Kidney epithelial cell (primary cell): Measurements from ENCODE around the gene INPP5E. TPM values are rescaled to one million over a fixed set of nuclear protein-coding genes. Genes with fewer than 3 reads are reported as not detected.

ENCODE experiments used
- DNase-seq: peaks from one replicate; pipeline ENCODE4 v3.0.0-alpha.2; 2010; ENCODE audit warnings: low read depth
- H3K27me3 ChIP-seq: 2 replicates; pipeline ENCODE4 v1.6.0; 2011; ENCODE audit warnings: low read length; ENCODE audit not compliant: control insufficient read depth, insufficient read depth
- H3K36me3 ChIP-seq: 2 replicates; pipeline ENCODE4 v1.5.1; 2011; ENCODE audit warnings: low read length; ENCODE audit not compliant: control insufficient read depth, insufficient read depth
- H3K4me3 ChIP-seq: 2 replicates; pipeline ENCODE4 v1.5.1; 2011; ENCODE audit warnings: low read depth, mild to moderate bottlenecking, control low read depth, low read length
- CTCF ChIP-seq: IDR thresholded peaks from 2 replicates; pipeline ENCODE4 v1.5.1; 2011; ENCODE audit warnings: mild to moderate bottlenecking, moderate library complexity, low read length, control low read depth, inconsistent platforms; ENCODE audit not compliant: insufficient read depth, poor library complexity, severe bottlenecking
- total RNA-seq: library from RNA; depleted of rRNA; stranded (reverse); fragments of >200 nt; gene quantifications from 2 replicates; pipeline ENCODE4 v1.2.3, GENCODE V29; 2015

The INPP5E gene
- total RNA-seq, 1 donor from 2014 or later: 14.5 TPM

DNA sequence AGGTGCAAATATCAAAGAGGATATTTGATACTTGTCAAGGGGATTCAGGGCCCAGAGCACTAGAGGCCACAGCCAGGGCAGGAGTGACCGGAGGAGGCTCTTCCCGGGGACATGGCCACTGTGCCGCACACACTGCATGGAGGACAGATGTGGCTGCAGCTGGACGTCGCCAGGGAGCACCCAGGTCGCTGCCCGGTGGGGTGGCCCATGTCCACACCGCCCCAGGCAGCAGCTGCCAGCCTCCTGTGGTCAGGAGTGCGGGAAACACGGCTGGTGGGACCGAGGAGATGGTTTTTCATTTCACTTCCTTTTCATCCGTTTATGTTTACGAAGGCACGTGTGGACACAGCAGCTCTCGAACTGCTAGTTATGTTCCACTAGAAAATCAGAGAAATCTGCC lies 28.1 kb upstream of the INPP5E start:
- no peak for DNase-seq
- TF ChIP-seq CTCF: no peak
- H3K27me3 ChIP-seq: no peaks in the 10 kb centered on the region
- H3K4me3 ChIP-seq: no peak overlapping the region
- H3K36me3 ChIP-seq: peaks cover 9% of the 10 kb centered on the region

DNA sequence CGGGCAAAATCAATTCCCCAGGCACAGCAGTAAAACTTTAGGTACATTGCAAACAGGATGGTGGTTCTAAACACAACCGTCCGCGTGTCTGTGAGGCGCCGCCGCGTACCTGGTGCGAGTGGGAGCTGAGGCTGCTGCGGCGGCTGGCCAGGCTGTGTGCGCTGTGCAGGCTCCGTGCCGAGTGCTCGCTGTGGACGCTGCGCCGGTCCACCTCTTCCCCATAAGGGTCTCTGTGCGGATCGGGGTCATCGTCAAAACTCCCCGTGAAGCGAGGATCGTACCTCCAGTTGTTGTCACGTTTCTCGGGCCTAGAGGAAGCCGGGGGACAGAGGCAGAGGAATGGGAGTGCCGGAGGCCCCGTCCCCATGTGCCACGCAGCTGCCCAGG lies 26.5 kb upstream of the INPP5E start:
- peaks cover 9% of the 10 kb centered on the region for H3K36me3 ChIP-seq
- H3K4me3 ChIP-seq: no peak overlapping the region
- H3K27me3 ChIP-seq: no peaks in the 10 kb centered on the region
- DNase-seq: no peak
- TF ChIP-seq CTCF: no peak

DNA sequence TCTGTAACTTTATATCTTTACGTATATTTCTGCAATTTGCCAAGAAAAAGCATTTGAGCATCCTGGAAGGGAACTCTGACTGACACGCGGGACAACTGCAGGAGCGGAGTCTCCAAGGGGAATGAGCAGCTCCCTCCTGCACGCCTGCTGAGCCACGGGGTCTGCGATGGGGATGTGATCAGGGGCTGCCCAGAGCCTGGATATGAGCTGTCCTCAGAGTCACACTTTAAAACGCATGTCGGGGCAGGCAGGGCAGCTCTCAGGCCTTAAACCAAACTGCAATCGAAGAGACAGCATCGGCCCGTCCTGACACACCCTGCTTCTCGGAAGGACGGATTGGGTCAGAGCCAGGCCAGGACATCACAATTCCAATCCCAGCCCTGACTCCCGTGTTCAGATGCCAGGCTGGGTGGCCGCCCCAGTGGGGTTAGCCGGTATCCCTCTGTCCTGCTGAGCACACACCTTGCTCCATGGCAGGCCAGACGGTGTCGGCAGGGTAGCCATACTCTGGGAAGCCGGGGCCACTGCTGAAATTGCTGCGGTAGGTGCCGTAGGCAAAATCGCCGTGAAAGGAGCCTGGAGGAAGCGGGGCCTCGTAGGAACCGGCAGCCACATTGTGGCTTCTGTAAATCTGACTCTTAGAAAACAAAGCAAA lies 26.0 kb upstream of the INPP5E start:
- Histone ChIP-seq H3K27me3 (no peaks in the 10 kb centered on the region), H3K36me3 (peaks cover 8% of the 10 kb centered on the region), H3K4me3 (no peak overlapping the region)
- TF ChIP-seq CTCF: no peak
- DNase-seq: no peak

GRCh38 chr9:136464241-136464640 lies 24.6 kb upstream of the INPP5E start:
- DNase-seq: no peak
- H3K27me3 ChIP-seq: no peaks in the 10 kb centered on the region
- TF ChIP-seq CTCF: no peak
- no peak overlapping the region for H3K4me3 ChIP-seq
- peaks cover 6% of the 10 kb centered on the region for H3K36me3 ChIP-seq

DNA sequence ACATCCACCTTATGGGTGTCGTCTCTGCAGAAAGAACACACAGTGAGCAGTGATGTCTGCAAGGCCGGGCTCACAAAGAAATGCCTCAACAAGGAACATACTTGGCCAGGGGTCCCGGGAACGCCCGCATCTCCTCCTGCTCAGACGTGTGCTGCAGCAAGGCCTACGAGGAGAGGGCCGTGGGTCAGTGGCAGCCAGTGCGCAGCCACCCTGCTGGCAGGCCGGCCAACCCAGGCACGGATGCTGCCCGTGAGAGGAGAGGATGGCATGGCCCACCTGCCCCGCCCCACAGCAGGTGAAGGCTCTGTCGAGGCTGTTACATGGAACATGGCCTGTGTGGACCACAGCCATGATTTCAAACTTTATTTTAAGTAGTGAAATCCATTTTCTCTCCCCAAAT lies 23.9 kb upstream of the INPP5E start:
- no peak for TF ChIP-seq CTCF

DNA sequence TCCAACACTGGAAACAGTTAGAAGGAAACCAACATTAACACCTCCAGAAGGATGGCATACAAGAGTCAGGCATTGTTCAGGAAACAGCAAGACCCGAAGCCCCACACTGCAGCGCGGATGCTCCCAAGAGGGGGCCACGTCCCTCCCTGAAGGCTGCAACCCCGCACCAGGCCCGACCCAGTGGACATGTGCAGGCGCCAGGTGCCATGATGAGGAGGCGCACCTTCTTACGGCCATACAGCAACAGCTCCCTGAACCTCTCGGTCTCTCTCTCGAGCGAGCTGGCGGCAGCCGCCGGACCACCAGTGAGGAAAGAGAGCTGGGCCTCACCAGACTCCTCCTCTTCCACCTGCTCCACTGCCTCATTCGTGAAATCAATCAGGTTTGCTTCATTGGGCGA lies 23.0 kb upstream of the INPP5E start:
- H3K36me3 ChIP-seq: peaks cover 3% of the 10 kb centered on the region
- H3K27me3 ChIP-seq: no peaks in the 10 kb centered on the region
- DNase-seq: no peak
- no peak overlapping the region for H3K4me3 ChIP-seq
- TF ChIP-seq CTCF: no peak

More for the DNA sequence above, 23.9 kb upstream of the INPP5E start:
- peaks cover 6% of the 10 kb centered on the region for H3K36me3 ChIP-seq
- DNase-seq: no peak
- no peak overlapping the region for H3K4me3 ChIP-seq
- no peaks in the 10 kb centered on the region for H3K27me3 ChIP-seq
